8988T (cell line): ENCODE measurements around the gene TIAM2.
"Not testable (repeated sequence)": the region's sequence is repeated elsewhere in the genome, so short reads cannot be mapped to it uniquely, and the experiment has no call there.

Source experiments
- DNase-seq: peaks from one replicate; pipeline ENCODE4 v3.0.0; 2011

Gene TIAM2

GRCh38 chr6:155066921-155067680, 72.0 kb downstream of the TIAM2 start:
- no peak for DNase-seq

- no peak for DNase-seq
Observed at GRCh38 chr6:155067956-155068615, 73.0 kb downstream of the TIAM2 start.

- DNase-seq = no peak
Observed at GRCh38 chr6:155069543-155069942, 74.4 kb downstream of the TIAM2 start.

- no peak for DNase-seq
Observed at GRCh38 chr6:155075930-155076695, 81.0 kb downstream of the TIAM2 start.

- DNase-seq = no peak
Observed at GRCh38 chr6:155077331-155077730, 82.2 kb downstream of the TIAM2 start.

GRCh38 chr6:155077784-155078183, 82.7 kb downstream of the TIAM2 start:
- DNase-seq = no peak

- DNase-seq = no peak
Observed at GRCh38 chr6:155078331-155078745, 83.2 kb downstream of the TIAM2 start.

GRCh38 chr6:155079985-155080452, 84.9 kb downstream of the TIAM2 start:
- DNase-seq = no peak

- DNase-seq = no peak
Observed at GRCh38 chr6:155080881-155081845, 86.0 kb downstream of the TIAM2 start.

GRCh38 chr6:155084431-155085123, 89.5 kb downstream of the TIAM2 start:
- DNase-seq = no peak

GRCh38 chr6:155085582-155086257, 90.6 kb downstream of the TIAM2 start:
- no peak for DNase-seq

- DNase-seq = no peak
Observed at GRCh38 chr6:155088856-155089255, 93.7 kb downstream of the TIAM2 start.

GRCh38 chr6:155089746-155090145, 94.6 kb downstream of the TIAM2 start:
- DNase-seq = no peak

GRCh38 chr6:155090166-155090565, 95.1 kb downstream of the TIAM2 start:
- no peak for DNase-seq

GRCh38 chr6:155091756-155092155, 96.6 kb downstream of the TIAM2 start:
- no peak for DNase-seq

GRCh38 chr6:155093430-155093829, 98.3 kb downstream of the TIAM2 start:
- DNase-seq = no peak

GRCh38 chr6:155100087-155100486, 105.0 kb downstream of the TIAM2 start:
- no peak for DNase-seq

GRCh38 chr6:155100591-155100990, 105.5 kb downstream of the TIAM2 start:
- DNase-seq = no peak

GRCh38 chr6:155103083-155103645, 108.0 kb downstream of the TIAM2 start:
- not testable (repeated sequence) for DNase-seq

- no peak for DNase-seq
Observed at GRCh38 chr6:155103816-155104366, 108.8 kb downstream of the TIAM2 start.
